ENCODE measurements around the gene VEGFB. TPM values are rescaled to one million over a fixed set of nuclear protein-coding genes. Genes with fewer than 3 reads are reported as not detected.
A peak's percentile ranks its signal among the peaks of the same experiment; 100 is the strongest.

The VEGFB gene
- total and polyA plus RNA-seq, 2 donors (not counting 1 experiment from before 2014, with no cell fraction given) = 25.3 to 27.9 TPM

- Histone ChIP-seq H3K9ac (ENCODE audit: insufficient read depth, low read length) (peak overlapping the region; percentile 23), H3K9me3 (ENCODE audit: control insufficient read depth, insufficient read depth, low read depth, low read length) (no peaks in the 10 kb centered on the region), H2AFZ (ENCODE audit: low read length) (no peak overlapping the region), H3K4me1 (ENCODE audit: control insufficient read depth, extremely low read depth, insufficient read depth, low read length) (peaks cover 10% of the 10 kb centered on the region), H3K36me3 (ENCODE audit: control insufficient read depth, insufficient read depth, low read length) (peaks cover 8% of the 10 kb centered on the region), H3K27ac (ENCODE audit: insufficient read depth, low read length) (no peak overlapping the region), H3K27me3 (ENCODE audit: control insufficient read depth, insufficient read depth, low read length) (no peaks in the 10 kb centered on the region), H3K4me2 (ENCODE audit: extremely low read depth, insufficient read depth, low read length) (peak overlapping the region; percentile 95), H3K79me2 (ENCODE audit: control insufficient read depth, insufficient read depth, low read length) (peaks cover 8% of the 10 kb centered on the region), H4K20me1 (ENCODE audit: control insufficient read depth, extremely low read depth, insufficient read depth, low read length) (no peaks in the 10 kb centered on the region), H3K4me3 (replicated peaks in 1 of 4; ENCODE audit: control extremely low read depth in 1 of 4, insufficient read depth in 1 of 4, low read depth in 3 of 4, low read length in 4 of 4) (peak overlapping the region; percentile 81 to 90 (median 88))
- peak in 1 of 2 donors; percentile 27 for DNase-seq (ENCODE audit: low read depth in 2 of 2)
- TF ChIP-seq EZH2 (IDR thresholded peaks at IDR 0.05; ENCODE audit: low read length, missing control alignments) = no peak
- TF ChIP-seq, protein P1, sequence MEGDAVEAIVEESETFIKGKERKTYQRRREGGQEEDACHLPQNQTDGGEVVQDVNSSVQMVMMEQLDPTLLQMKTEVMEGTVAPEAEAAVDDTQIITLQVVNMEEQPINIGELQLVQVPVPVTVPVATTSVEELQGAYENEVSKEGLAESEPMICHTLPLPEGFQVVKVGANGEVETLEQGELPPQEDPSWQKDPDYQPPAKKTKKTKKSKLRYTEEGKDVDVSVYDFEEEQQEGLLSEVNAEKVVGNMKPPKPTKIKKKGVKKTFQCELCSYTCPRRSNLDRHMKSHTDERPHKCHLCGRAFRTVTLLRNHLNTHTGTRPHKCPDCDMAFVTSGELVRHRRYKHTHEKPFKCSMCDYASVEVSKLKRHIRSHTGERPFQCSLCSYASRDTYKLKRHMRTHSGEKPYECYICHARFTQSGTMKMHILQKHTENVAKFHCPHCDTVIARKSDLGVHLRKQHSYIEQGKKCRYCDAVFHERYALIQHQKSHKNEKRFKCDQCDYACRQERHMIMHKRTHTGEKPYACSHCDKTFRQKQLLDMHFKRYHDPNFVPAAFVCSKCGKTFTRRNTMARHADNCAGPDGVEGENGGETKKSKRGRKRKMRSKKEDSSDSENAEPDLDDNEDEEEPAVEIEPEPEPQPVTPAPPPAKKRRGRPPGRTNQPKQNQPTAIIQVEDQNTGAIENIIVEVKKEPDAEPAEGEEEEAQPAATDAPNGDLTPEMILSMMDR (conservative IDR thresholded peaks at IDR 0.05 in 1 of 2, IDR thresholded peaks at IDR 0.05 in 1 of 2; ENCODE audit: low read depth in 1 of 2, low read length in 2 of 2) = no peak
These were observed 6.9 kb upstream of the VEGFB start for GRCh38 chr11:64227405-64227956.

DNA sequence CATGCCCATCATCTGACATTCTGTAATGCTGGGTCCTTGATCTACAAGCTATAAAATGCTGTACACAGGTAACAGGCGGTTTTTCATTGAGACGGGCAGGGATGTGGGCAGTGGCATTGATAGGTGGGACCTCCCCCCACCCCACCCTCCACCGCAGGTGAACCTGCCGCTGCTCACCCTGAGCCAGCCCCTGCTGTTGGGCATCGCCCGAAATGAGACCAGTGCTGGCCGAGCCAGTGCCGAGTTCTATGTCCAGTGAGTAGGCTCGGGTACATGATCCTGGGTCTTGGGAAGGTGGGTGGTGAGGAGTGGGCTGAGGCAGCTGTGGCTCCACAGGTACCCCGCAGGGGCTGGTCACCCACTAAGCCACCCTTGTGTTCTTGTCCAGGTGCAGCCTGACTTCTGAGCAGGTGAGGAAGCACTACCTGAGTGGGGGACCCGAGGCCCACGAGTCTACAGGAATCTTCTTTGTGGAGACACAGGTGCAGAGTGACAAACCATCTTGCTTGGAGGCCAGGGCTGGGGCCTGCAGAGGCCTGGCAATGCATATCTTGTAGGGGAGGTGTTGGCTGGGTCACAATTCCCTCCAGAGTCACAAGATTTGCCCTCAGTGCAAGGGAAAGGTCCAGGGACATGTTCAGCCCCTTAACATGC lies 5.2 kb upstream of the VEGFB start:
- H4K20me1 ChIP-seq (ENCODE audit: control insufficient read depth, extremely low read depth, insufficient read depth, low read length) = no peaks in the 10 kb centered on the region
- peaks cover 8% of the 10 kb centered on the region for H3K79me2 ChIP-seq (ENCODE audit: control insufficient read depth, insufficient read depth, low read length)
- no peaks in the 10 kb centered on the region for H3K36me3 ChIP-seq (ENCODE audit: control insufficient read depth, insufficient read depth, low read length)
- no peak overlapping the region for H3K27ac ChIP-seq (ENCODE audit: insufficient read depth, low read length)
- H2AFZ ChIP-seq (ENCODE audit: low read length) = no peak overlapping the region
- H3K9ac ChIP-seq (ENCODE audit: insufficient read depth, low read length) = no peak overlapping the region
- no peak for DNase-seq (ENCODE audit: low read depth in 2 of 2)
- H3K4me1 ChIP-seq (ENCODE audit: control insufficient read depth, extremely low read depth, insufficient read depth, low read length) = peaks cover 11% of the 10 kb centered on the region
- no peaks in the 10 kb centered on the region for H3K9me3 ChIP-seq (ENCODE audit: control insufficient read depth, insufficient read depth, low read depth, low read length)
- H3K4me2 ChIP-seq (ENCODE audit: extremely low read depth, insufficient read depth, low read length) = no peak overlapping the region
- H3K27me3 ChIP-seq (ENCODE audit: control insufficient read depth, insufficient read depth, low read length) = no peaks in the 10 kb centered on the region
- H3K4me3 ChIP-seq (replicated peaks in 1 of 4; ENCODE audit: control extremely low read depth in 1 of 4, insufficient read depth in 1 of 4, low read depth in 3 of 4, low read length in 4 of 4) = peak overlapping the region in 1 of 4 experiments; percentile 80
- TF ChIP-seq, protein P1 (conservative IDR thresholded peaks at IDR 0.05 in 1 of 2, IDR thresholded peaks at IDR 0.05 in 1 of 2; ENCODE audit: low read depth in 1 of 2, low read length in 2 of 2) = no peak
- TF ChIP-seq EZH2 (IDR thresholded peaks at IDR 0.05; ENCODE audit: low read length, missing control alignments) = no peak

DNA sequence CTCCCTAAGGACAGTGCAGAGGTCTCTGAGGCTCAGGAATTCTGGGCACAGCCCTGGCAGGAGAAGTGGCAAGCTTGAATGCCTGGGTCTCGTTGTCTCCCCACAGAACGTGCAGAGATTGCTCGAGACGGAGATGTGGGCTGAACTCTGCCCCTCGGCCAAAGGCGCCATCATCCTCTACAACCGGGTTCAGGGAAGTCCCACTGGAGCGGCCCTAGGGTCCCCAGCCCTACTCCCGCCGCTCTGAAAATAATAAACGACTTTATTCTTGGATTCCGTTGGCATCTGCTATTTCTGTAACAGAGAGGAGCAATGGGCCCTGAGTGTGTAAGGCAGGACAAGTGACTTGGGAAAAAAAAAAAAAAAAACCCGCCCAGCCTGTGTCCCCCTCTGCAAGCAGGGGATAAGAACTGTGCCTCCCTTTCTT lies 4.6 kb upstream of the VEGFB start:
- TF ChIP-seq, protein P1 (conservative IDR thresholded peaks at IDR 0.05 in 1 of 2, IDR thresholded peaks at IDR 0.05 in 1 of 2; ENCODE audit: low read depth in 1 of 2, low read length in 2 of 2) = no peak
- no peak for TF ChIP-seq EZH2 (IDR thresholded peaks at IDR 0.05; ENCODE audit: low read length, missing control alignments)
- no peaks in the 10 kb centered on the region for H4K20me1 ChIP-seq (ENCODE audit: control insufficient read depth, extremely low read depth, insufficient read depth, low read length)
- H3K9me3 ChIP-seq (ENCODE audit: control insufficient read depth, insufficient read depth, low read depth, low read length) = no peaks in the 10 kb centered on the region
- H3K27ac ChIP-seq (ENCODE audit: insufficient read depth, low read length) = no peak overlapping the region
- H3K27me3 ChIP-seq (ENCODE audit: control insufficient read depth, insufficient read depth, low read length) = no peaks in the 10 kb centered on the region
- H3K79me2 ChIP-seq (ENCODE audit: control insufficient read depth, insufficient read depth, low read length) = peaks cover 8% of the 10 kb centered on the region
- no peak overlapping the region for H2AFZ ChIP-seq (ENCODE audit: low read length)
- H3K4me2 ChIP-seq (ENCODE audit: extremely low read depth, insufficient read depth, low read length) = peak overlapping the region; percentile 92
- no peak overlapping the region for H3K9ac ChIP-seq (ENCODE audit: insufficient read depth, low read length)
- no peak for DNase-seq (ENCODE audit: low read depth in 2 of 2)
- no peaks in the 10 kb centered on the region for H3K36me3 ChIP-seq (ENCODE audit: control insufficient read depth, insufficient read depth, low read length)
- H3K4me1 ChIP-seq (ENCODE audit: control insufficient read depth, extremely low read depth, insufficient read depth, low read length) = peaks cover 11% of the 10 kb centered on the region
- peak overlapping the region; percentile 59 to 80 (median 65) for H3K4me3 ChIP-seq (replicated peaks in 1 of 4; ENCODE audit: control extremely low read depth in 1 of 4, insufficient read depth in 1 of 4, low read depth in 3 of 4, low read length in 4 of 4)

Measured in fibroblast of lung (primary cell).